Activated CD4-positive, alpha-beta T cell treated with anti-CD3 and anti-CD28 coated beads, Interleukin-2, amount 50 U/mL, for 24 hours (primary cell): ENCODE results near the gene CPED1.
"Not testable (repeated sequence)": the region's sequence is repeated elsewhere in the genome, so short reads cannot be mapped to it uniquely, and the experiment has no call there.

ENCODE experiments used
- DNase-seq, 2 donors: peaks; one replicate each; pipeline ENCODE4 v3.0.0-alpha.2; 2020; ENCODE audit warnings: low read depth in 1 of 2, low spot score in 1 of 2

The CPED1 gene

DNA sequence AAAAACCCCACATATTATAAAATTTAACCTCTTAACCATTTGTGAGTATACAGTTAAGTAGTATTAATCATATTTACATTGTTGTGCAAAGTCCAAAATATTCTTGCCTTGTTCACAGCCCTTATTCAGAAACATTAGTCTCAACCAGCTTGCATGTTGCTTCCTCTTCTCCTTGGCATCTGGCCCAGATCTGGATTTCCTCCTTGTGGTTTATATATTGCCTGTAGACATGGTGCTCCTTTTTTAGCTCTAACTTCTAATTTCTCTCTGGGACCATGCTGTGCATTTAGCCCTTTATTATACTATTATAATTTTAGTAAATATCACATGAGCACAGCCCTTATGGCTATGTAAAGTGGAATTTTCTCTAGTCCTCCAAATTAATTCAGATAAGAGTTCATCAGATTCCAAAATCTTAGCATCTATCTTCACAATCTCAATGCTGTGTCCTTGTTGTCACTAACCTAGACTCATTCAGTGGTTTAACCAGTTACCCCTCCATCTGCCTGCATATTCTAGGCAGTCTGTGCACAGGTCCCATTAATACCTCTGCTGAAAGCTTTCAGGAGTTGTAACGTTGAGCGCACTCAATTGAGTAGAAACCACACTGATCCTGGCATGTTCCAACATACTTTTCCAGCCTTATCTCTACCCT lies 7.9 kb downstream of the CPED1 start:
- no peak for DNase-seq

DNA sequence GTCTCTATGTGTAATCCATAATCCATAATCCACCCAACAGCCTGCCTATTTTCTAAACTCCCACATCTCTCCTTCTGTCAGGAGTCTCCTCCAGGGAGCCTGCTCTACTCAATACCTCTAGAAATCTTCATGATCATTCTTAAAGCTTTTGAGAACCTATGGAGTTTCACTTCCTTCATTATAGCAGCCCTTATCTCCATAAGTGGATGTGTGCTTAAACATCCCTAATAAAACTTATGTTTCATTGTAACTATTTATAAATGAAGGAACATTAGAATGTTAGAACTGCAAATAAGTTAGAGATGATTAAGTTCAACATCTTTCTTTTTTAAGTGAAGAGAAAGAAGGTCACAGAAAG lies 8.5 kb downstream of the CPED1 start:
- no peak for DNase-seq

DNA sequence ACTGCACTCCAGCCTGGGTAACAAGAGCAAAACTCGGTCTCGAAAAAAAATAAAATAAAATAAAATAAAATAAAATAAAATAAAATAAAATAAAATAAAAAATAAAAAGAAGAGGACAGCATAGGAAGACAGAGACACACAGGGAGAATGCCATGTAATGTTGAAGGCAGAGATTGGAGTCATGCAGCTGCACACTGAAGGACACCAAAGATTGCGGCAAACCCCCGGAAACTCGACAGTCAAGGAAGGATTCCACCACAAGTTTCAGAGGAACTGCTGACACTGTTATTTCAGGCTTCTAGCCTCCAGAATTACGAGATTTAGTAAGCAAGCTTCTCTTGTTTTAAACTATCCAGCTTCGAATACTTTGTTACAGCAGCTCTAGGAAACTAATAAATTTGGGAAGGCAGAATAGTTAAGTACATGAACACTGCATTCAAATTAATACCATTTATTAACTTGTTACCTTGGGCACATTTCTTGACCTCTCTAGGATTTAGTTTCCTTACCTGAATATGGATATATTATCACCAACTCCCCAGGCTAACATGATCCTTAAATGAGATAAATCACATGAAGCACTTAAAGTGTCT lies 9.5 kb downstream of the CPED1 start:
- DNase-seq: no peak

DNA sequence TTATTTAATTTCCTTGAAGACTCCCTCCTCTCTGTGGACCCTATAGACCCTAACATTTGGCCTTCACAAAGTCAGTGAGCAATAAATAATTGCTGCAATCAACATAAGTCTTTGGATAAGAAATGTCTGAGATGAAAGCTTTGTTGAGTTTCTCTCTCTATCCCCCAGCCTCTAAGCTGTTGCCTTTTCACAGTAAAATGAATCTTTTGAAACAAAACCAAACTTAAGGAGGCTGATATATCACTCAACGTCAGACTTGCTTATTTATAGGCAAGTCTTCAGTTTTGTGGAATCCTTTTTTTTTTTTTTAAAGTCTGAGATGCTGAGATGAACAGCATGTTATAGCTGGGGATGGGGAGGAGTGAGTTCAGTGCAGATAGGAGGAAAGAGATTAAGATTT lies 10.0 kb downstream of the CPED1 start:
- DNase-seq: no peak

DNA sequence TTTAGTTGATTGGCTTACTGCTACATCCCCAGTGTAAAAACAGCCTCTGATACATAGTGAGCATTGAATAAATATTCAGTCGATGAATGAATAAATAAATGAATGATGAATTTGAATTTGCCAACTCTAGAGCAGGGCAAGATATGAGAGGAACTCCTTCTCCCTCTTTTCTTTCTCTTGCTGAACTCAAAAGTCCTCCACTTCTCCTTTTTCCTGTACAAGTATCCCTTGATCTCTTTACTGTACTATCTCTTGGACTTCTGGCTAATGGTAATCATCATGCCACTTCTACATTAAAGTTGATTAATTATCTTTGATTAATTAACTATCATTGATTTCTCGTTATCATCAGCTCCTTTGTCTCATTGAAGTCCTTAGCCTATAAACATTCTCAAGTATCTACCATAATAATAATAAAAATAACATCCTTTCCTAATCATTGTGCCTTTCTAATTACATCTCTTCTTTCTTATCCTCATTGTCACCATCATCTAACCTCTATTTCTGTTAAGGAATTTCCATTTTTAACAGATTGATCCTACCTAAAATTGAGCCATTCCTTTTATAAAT lies 10.6 kb downstream of the CPED1 start:
- DNase-seq: no peak

DNA sequence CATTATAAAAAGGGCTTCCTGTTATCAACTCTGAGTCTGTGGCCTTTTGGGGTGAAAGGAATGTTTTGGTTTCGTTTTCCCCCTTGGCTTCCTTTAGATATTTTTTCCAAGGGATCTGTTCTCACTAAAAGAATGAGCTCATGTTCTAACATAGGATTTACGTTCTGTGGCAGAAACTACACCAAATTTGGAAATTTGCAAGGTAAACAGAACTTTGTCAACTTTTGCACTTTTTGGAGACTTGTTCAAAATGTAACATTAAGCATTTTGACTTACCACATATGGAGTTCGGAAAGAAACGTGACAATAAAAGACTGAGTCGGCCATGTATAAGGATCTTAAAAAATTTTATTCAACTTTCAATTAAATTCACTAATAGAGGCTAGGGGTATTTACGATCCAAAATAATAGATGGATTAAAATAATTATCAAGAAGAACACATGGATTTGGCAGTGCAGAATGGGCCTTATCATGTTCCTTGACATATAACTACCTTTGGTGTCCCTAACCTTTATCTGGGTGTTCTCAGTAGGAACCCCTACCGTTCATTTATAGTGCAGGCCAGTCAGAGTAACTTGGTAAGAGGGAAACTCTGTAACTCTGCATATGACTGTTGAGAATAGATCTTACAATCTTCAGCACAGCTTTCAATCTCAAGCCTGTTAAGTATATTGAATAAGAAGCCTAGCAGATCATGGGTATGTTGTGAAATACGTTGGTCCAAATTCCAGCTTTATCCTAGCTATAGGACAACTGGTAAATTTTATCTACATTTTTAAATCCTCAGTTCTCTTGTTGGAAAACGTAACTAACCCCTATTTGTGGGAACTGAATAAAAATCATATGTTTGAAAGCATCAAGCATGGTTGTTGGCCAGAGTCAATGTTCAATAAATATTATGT lies 11.8 kb downstream of the CPED1 start:
- no peak for DNase-seq

DNA sequence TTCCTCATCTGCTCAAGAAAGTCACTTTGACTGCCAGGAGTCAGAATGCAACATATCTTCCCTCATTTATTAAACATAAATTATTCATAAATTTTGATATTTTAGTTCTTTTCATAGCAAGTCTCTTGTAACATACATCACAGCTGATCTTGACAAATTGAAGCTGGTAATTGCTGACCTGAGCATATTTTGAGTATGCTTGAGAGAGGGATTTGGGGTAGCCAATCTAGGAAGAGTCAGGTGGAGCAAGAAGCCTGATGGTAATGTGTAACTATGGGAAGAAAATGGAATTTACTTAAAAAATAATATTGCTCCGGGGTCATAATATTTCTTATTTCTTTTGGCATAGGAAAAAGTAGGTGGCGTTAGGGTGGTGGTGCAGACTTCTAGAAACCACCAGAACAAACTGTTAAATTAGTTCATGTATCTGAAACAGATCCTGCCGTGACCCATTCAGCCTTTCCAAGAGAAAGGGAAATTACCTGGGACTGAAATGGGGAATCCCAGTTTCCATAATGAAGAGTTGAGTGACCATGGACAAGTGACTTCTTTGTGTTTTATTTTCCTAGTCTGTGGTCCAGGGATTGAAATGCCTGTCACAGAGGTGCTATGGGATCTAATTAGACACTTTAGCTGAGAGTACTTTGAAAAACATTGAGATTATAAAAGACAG lies 12.9 kb downstream of the CPED1 start:
- DNase-seq: no peak

DNA sequence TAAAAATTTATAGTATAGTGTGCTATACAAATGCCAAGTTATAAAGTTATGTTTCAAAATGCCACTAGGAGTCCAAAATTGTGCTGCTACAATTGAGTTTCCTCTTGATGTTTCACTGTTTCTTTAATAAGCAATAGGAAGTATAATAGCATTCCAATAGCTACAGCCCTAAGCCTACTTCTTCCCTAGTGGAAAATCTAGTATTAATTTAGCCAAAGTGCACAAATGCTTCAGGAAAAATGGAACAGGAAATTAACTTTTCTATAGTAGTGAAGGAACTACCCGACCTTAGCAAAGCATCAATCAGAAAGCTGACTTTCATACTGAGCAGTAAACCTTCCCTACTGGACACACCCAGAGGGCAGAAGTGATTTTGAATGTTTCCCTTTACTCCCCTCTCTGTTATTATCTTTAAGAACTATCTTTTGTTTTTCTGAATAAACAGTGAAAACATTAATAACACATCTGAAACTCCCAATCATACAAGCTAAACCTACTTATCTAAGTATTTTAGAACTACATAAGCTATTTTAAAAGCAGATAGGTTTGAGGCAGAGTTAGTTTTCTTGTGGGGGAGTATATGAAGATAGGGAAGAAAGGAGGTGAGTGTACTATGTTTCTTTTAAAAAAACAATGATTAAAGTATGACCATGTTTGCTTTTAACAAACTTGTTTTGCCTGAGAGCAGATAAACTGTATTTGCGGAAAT lies 13.7 kb downstream of the CPED1 start:
- DNase-seq: no peak

DNA sequence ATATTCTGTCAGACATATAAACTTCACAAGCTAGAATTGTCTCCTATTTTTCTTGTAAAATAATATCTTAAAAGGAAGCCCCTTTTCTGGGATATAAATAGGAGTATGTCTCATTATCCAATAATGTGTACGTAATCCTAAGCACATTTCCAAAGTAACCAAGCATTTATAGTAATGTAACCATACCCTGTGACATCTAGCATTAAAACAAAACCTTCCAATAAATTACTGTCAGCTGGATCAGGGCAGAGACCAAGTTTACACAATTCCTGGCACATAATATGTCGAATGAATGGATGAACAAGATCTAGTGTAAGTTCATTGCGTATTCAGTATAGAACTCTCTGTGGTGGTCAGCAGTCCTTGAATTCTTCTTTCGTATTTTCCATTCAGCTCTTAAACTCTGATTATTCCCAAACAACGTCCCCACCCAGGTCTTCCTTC lies 14.3 kb downstream of the CPED1 start:
- DNase-seq: no peak

DNA sequence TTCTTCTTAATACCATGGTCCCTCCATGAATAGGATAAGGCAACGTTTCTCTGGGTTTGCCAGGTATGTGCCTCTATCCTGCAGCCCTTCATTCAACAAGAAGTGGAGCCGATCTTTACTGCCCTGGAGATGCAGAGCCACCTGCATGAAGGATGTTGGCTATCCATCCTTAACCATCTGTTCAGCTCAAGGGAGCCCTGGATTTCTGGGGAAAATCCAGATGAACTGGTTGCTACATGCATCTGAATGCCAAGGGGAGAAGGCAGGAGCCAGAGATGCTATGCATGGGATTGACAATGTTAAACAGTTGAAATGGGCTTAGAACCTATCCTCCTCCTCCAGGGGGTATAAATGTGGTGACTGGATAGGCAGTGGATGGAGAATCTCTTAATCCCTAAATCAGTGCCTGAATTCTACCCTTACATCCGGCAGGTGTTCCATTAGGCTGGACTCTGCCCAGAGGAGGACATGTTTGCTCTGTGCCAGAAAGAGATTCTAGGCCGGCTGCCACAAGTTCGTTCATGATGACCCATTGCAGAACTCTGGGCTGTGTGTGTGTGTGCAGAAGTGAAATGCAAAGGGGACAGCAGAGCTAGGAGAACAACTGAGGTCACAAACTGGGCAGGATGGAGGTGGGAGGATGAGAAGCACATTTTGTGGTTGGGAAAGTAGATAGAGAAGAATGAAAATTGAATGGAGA lies 15.6 kb downstream of the CPED1 start:
- no peak for DNase-seq

DNA sequence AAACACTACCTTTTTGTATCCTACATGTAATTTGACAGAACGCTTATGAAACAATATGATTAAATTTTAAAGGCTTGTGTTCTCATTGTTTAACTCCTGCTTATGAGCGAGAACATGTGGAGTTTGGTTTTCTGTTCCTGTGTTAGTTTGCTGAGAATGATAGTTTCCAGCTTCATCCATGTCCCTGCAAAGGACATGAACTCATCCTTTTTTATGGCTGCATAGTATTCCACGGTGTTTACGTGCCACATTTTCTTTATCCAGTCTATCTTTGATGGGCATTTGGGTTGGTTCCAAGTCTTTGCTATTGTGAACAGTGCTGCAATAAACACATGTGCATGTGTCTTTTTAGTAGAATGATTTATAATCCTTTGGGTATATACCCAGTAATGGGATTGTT lies 16.5 kb downstream of the CPED1 start:
- DNase-seq: not testable (repeated sequence)

DNA sequence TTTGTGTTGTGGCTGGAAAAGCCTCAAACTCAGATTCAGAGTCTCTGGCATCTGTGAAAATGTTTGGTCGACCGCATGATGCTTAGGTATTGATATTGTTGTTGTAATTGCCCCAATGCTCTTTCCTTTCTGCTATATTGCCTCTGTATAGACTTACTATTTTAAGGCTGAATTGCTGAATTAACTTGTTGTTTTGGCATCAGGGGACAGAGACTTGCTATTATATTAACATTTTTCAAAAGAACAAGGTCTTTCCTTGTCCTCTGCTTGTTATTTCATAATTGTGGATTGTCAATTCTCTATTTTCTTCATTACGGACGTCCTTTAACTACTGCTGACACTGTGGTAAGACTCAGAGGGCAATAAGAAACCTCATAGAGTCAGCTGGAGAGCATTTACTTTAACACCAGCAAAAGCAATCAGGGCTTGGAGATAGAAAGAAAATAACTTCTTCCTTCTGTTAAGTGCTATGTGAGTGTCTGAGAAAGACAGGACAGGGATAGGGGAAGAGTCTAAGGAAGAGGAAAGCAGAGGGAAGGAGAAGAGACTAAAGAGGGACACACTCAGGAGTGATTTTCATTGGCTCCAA lies 17.6 kb downstream of the CPED1 start:
- DNase-seq: no peak

DNA sequence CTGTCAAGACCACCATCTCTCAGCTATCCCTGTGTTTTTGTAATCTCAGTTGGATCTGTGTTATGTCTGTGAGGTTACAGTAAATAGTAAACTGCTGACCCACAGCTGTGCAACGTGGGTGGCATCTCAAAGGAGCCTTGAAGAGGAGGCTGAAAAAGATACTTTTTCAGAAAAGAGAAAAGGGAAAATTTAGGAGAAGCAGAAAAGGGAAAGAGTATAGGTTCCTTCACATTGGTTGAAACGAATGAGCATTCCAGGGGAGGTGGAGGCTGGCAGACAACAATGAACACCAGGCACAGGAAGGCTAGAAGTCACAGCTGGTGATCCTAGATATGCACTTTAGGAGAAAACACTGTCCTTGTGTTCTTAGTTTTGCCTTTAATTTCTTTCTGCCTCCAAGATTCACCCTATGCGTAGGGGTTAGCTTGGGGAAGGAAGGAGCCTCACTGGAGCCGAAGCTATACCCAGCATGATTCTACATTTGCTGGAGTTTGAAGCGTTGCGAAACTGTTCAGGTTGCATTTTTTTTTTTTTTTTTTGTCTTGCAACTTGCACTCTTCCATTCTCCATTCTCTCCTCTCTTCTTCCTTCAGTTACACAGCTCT lies 18.3 kb downstream of the CPED1 start:
- no peak for DNase-seq

DNA sequence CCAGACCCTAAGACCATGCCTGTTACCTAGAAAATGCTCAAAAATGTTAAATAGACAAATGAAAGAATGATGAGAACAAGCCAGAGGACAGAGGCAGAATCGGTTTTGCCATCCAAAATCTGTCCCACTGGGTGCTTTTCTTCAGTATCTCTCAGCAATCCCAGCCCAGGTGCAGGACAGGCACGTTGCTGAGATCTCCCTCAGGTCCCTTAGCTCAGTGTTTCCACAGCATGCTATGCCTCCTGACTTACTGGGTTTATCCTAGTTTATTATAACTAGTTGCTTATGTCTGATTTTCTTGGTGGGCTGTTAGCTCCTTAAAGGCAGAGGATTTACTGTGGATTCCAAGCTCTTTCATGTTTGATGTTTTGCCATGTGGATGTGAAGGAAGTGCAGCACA lies 20.3 kb downstream of the CPED1 start:
- DNase-seq: no peak

DNA sequence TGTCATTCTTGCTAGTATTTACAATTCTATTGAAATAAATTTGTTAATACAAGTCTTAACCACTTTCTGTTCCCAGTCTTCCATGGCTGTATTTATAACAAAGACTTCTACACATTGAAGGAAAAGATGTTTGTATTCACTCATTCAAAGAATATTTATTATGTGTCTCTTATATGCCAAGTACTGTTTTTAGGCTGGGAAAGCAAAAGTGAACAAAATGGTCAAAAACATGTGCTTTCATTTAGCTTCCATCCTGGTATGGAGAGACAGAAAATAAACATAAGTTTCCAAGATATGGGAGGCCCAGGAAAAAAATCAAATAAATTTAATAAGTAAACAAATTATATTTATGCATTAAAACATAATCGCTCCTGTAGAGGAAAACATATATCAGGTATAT lies 22.9 kb downstream of the CPED1 start:
- no peak for DNase-seq

DNA sequence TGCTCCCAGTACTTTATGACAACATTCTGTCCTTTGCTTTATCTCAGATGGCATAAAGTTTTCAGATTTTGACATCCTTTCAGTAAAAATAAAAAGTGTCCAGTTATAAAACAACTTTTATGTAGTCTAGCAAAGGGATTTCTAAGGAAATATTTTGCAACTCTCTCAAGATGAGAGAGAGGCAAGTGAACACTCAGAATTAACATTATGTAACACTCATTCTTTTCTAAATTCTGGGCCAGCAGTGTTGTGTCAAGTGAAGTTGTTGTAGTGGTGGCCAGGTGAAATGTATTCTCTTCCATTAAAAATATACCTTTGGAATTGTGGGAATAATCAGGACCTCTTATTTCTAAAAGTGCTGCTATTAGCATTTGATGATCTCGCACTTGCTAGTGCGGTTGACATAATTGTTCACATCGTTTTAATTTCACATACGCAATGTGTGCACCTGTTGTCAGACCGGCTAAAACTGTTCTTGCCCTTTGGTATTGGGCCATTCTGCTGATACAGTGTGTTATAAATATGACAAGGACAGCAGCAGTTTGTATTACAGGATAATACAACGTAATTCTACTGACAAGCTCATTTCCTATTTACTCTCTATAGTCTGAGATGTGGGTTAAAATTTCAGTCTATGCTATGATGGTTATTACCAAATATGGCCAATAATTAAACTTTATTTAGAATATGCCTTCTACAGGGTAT lies 23.8 kb downstream of the CPED1 start:
- no peak for DNase-seq

DNA sequence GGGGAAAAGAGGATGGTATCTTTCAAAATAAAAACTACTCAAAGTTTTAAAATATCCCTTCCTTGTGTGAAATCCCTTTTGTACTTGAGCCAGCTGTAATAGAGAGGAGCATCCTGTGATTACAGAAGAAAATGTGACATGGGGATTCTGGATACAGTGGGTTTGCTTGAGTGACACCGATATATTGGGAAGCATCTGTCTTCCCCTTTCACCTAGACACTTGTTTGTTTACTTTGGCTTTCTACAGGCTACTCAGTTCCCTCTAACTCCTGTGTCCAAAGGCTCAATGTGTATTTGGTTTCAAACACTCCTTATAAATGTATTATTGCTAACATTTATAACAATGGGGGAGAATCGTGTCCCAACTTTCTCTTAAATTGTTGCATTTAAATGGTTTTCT lies 24.4 kb downstream of the CPED1 start:
- no peak for DNase-seq

DNA sequence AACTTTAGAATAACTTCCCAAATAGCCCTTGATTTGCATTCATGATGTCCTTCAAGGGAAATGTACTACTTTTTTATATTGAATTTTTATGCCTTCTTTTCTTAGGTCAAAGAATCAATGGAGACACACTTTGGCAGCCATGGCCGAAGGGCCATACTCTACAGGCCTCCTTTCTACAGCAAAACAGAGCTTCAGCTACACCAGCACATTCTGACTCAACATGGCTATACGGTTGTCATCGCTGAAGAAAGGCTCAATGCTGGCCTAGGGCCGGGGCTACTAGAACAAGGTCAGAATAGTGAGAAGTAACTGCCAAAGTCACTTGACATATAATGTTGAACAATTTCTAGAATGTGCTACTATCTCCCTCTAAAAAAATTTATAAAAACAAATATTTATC lies 27.0 kb downstream of the CPED1 start:
- DNase-seq: no peak

DNA sequence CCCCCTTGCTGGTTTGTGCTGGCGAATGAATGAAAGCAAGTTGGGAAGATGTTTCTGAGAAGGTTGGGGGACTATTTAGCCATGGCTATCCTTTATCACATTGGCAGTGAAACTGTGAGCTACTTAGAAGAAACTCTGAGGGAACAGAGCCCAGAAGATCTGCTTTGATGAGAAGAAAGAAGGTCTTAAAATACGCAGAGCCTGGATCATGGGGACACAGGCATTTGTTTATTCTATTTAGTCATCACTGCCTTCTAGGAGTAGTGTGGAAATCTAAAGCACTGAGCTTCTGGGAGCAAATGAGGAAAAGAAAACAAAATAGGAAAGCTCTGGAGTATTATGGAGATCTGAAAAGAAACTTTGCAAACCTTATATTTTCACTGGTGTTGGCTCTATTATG lies 28.5 kb downstream of the CPED1 start:
- no peak for DNase-seq
